GM12873 (cell line): ENCODE measurements around the gene TVP23A.

Source experiments
- TF ChIP-seq, protein P1 (sequence below): IDR thresholded peaks from 2 replicates; pipeline ENCODE4 v1.5.1; 2012; ENCODE audit warnings: low read depth, mild to moderate bottlenecking, moderate library complexity, low read length, control low read depth; ENCODE audit not compliant: insufficient read depth; ENCODE audit errors: missing control alignments

Gene TVP23A

GRCh38 chr16:10849736-10850477, 31.3 kb upstream of the TVP23A start:
- TF ChIP-seq, protein P1, sequence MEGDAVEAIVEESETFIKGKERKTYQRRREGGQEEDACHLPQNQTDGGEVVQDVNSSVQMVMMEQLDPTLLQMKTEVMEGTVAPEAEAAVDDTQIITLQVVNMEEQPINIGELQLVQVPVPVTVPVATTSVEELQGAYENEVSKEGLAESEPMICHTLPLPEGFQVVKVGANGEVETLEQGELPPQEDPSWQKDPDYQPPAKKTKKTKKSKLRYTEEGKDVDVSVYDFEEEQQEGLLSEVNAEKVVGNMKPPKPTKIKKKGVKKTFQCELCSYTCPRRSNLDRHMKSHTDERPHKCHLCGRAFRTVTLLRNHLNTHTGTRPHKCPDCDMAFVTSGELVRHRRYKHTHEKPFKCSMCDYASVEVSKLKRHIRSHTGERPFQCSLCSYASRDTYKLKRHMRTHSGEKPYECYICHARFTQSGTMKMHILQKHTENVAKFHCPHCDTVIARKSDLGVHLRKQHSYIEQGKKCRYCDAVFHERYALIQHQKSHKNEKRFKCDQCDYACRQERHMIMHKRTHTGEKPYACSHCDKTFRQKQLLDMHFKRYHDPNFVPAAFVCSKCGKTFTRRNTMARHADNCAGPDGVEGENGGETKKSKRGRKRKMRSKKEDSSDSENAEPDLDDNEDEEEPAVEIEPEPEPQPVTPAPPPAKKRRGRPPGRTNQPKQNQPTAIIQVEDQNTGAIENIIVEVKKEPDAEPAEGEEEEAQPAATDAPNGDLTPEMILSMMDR = no peak

DNA sequence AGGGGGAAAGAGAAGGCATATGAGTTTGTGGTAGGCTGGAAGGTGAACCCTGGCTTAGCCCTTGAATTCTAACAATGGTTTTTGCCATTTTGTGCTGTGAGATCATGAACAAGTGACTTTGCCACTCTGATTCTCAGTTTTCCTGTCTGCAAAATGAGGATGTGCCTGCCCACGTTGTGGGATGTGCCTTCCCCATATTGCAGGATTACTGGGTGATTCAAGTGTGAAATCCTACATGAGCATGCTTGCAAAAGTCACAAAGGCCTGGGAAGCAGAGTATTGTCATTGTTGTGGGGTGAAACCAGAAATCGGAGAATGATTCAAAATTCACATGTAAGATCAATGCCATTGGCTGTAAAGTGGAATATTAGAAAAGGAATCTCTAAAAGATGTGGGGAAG, 28.6 kb upstream of the TVP23A start:
- TF ChIP-seq, protein P1 = no peak

DNA sequence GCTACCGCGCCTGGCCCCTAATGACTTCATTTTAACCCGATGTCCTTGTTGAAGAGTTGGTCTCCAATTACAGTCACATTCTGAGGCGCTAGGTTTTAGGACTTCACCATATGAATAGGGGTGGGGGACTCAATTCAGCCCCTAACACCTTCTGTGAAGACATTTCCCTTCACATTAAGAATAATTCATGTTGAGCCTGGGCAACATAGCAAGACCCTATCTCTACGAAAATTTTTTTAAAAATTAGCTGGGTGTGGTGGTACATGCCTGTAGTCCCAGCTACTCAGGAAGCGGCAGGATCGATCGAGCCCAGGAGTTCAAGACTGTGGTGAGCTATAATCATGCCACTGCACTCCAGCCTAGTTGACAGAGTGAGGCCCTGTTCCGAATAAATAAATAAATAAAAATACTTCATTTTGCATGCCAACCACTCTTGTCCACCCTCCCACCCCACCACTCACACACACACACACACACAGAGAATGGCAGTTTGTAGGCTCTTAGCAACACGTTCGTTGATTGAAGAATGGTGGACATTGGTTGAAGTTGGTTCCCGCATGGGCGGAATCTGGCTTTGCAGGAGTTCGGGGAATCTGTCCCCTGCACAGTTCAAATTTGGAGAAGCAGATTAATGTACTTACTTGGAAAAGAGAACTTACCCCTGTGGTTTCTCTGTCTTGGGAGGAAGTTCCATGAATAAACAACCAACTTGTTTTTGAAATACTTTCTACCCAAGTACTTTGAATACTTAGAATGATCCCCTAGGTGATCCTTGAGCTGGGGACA, 27.8 kb upstream of the TVP23A start:
- TF ChIP-seq, protein P1 = no peak

- TF ChIP-seq, protein P1 = no peak
Observed at GRCh38 chr16:10840703-10841102, 22.1 kb upstream of the TVP23A start.

GRCh38 chr16:10839279-10839666, 20.7 kb upstream of the TVP23A start:
- TF ChIP-seq, protein P1 = no peak

DNA sequence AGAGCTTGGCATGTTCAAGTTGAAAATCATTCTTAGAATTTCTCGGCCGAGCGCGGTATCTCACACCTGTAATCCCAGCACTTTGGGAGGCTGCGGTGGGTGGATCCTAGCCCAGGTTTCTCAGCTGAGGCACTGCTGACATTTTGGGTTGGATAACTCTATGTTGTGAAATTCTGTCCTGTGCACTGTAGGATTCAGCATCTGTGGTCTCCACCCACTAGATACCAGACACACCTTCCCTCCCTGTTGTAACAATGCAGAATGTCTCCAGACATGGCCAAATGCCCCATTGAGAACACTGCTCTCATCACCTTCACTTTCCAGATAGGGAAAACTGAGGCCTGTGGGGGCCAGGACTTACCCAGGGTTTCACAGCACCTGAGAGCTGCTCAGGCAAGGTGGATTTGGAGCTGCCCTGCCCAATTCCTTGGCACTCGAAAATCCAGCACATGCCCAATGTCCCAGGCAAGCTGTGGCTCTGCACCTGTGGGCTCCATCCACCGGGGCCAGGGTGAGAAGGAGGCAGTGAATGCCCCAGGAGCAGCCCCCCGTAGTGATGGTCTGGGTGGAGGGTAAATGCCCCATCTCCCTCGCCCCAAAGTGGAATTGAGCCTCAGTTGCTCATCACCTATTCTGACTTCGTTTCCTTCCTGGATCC, 20.2 kb upstream of the TVP23A start:
- TF ChIP-seq, protein P1 = no peak
